HG03520 (cell line): ENCODE measurements around the gene PPM1J.
"Not testable (repeated sequence)": the region's sequence is repeated elsewhere in the genome, so short reads cannot be mapped to it uniquely, and the experiment has no call there.

Source experiments
- ATAC-seq: cut with Tn5 transposase; IDR thresholded peaks from one replicate; pipeline ENCODE4 v1.9.1; 2021; ENCODE audit warnings: mild to moderate bottlenecking, moderate library complexity; ENCODE audit not compliant: unreplicated experiment

Gene PPM1J

DNA sequence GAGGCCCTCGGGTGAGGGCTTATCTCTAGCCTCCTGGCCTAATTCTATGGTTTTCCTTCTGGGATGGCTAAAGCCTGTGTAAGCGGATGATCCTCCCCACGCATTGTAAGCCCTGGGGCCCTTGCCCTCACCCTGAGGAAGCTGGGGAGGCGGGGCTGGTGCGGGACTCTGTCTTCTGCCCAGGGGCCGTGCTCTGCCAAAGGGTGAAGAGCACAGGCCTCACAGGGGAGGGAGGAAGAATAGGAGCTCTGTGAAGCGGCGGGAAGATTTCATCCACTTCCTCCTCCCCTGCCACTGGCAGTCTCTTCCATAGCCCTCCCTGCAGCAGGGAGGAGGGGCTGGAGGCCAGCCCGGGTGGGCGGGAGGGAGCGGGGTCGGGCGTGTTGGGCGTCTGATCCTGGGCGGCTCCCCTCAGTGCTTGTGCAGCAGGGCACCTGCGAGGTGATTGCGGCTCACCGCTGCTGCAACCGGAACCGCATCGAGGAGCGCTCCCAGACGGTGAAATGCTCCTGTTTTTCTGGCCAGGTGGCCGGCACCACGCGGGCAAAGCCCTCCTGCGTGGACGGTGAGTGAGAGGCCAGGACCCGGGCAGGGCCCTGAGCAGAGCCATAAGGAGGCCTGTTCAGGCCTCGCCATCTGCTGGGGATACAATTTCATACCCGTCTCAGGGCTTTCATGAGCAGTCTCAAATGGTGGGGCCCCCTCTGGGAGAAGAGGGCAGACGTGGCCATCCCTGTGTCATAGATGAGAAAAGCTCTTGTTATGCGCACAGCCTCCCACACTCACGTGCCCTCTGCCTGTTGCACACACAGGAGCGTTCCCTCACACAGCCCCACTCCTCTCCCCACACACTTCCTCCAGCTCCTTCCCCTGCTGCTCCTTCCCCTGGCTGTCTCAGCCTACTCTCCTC lies 7.7 kb upstream of the PPM1J start:
- ATAC-seq, result no peak

- no peak for ATAC-seq
These were observed 6.9 kb upstream of the PPM1J start for GRCh38 chr1:112721966-112722524.

DNA sequence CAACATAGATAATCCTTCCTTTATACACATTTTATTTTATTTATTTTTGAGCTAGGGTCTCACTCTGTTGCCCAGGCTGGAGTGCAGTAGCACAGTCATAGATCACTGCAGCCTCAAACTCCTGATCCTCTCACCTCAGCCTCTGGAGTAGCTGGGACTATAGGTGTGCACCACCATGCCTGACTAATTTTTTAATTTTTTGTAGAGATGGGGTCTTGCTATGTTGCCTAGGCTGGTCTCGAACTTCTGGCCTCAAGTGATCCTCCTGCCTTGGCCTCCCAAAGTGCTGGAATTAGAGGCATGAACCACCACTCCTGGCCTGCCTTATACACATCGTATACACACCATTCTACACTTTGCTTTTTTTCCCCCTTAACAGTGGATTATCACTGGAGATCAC lies 6.2 kb upstream of the PPM1J start:
- not testable (repeated sequence) for ATAC-seq

GRCh38 chr1:112720800-112721199 lies 5.7 kb upstream of the PPM1J start:
- ATAC-seq, result no peak

- no peak for ATAC-seq
These were observed 4.6 kb upstream of the PPM1J start for GRCh38 chr1:112719706-112720105.

DNA sequence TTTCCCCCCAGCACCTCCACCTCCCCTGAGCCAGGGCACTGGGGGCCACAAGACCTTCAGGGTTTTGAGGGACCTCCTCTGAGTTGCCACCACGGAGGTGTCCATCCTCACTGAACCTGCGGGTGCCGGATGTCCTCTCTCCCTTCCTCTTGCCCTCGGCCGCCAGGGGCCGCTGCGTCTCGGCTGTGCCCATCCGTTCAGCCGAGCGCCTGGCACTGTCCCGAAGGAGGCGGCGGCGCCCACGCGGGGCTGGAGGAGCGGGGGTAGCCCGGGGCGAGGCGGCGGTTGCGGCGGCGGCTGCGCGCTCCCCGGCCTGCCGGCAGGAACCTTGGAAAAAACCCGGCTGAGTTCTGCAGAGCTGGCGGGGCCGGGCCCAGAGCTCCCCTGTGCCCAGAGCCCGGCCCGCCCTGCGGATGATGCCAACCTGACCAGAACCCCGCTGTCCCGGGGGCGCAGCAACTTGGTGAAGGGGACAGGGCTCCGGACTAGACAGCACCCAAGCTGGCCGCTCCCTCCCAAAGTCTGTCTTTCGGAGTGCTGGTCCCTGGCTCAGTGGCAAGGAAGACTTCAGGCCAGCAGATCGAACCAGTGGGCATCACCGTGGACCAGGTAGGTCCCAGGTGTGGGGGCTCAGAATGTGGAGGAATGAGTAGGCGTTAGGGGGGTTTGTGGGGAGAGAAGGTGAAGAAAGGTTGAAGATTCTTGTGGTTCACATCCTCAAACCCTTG lies 3.7 kb upstream of the PPM1J start:
- no peak for ATAC-seq

- ATAC-seq, result no peak
These were observed 2.2 kb upstream of the PPM1J start for GRCh38 chr1:112717263-112717873.

- ATAC-seq, result peak; percentile 31
These were observed 1.1 kb upstream of the PPM1J start for GRCh38 chr1:112716133-112716720.

GRCh38 chr1:112714313-112715263 lies 544 bp downstream of the PPM1J start:
- ATAC-seq, result peak; percentile 1

GRCh38 chr1:112713466-112714312 lies 1.4 kb downstream of the PPM1J start:
- ATAC-seq, result no peak

- no peak for ATAC-seq
These were observed 2.4 kb downstream of the PPM1J start for GRCh38 chr1:112712701-112713128.

GRCh38 chr1:112712191-112712590 lies 2.9 kb downstream of the PPM1J start:
- no peak for ATAC-seq

- ATAC-seq, result no peak
These were observed 3.5 kb downstream of the PPM1J start for GRCh38 chr1:112711670-112712069.

GRCh38 chr1:112711041-112711440 lies 4.1 kb downstream of the PPM1J start:
- ATAC-seq, result no peak

DNA sequence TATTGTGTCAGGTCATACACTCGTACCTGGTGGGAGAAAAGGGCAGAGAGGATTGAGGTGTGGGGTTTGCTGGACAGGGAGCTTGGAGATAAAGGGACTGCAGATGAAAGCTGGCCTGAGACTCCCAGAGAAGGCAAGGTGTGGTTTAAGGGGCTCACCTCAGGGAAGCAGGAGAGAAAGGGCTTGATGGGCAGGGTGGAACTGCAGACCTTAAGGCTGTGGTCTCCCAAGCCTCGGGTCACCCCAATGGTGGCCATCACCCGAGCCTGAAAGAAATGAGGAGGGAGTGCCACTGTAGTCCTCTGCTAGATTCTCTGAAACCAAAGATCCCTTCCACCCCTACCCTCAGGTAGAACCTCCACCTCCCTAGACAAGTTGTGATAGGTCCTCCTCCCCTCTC lies 4.5 kb downstream of the PPM1J start:
- no peak for ATAC-seq

DNA sequence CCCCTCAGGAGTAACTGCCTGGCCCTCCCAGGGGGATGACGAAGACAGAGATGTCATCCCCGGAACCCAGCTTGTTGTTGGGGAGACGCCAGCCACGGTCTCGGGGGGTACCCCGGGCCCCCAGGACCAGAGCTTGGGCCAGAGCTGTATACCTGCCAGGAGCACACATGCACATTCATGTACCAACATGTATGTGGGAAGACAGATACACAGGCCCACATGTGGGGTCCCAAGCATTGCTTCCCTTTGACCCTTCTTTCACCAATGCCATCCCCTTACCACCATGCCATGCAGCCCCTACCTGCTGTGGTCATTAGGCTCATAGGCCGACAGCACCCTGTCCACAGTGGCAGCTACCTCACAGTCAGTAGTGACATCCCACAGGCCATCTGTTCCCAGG lies 5.0 kb downstream of the PPM1J start:
- ATAC-seq, result no peak

DNA sequence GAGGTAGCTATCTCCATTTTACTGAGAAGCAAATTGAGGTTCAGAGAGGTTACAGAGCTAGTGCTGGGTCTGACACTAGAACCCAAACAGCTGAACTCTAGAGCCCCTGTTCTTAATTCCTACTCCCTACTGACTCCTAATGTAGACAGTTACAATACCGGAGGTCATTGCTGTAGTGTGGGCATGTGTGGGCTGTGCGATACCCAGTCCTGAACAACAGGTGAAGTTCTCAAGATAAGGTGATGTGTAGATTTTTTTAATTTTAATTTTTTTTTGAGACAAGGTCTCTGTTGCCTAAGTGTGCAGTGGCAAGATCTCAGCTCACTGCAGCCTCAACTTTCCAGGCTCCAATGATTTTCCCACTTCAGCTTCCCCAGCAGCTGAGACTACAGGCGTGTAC lies 6.6 kb downstream of the PPM1J start:
- ATAC-seq, result no peak

DNA sequence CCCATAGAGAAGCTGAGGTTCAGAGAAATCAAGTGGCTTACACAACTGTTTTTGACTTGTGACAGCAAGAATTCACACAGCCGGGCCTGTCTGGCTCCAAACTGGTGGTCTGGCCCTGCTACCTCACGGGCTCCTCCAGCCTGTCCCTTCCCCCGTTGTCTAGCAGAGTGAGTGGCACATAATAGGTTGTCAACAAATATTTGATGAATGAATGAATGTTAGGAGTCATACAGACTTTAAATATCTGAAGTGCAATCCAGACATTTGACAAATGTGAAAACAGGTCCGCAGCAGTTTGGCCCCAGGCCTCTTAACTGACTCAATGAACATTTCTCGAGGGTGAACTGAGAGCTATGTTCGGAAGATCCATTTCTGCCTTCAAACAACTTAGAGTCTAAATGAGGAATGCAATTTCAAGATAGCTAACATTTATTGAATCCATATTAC lies 7.1 kb downstream of the PPM1J start:
- ATAC-seq, result no peak
